ENCODE measurements around the gene PPP6R2. TPM values are rescaled to one million over a fixed set of nuclear protein-coding genes. Genes with fewer than 3 reads are reported as not detected.
A peak's percentile ranks its signal among the peaks of the same experiment; 100 is the strongest.

Gene PPP6R2
- total RNA-seq, 3 donors from 2014 or later (not counting 1 experiment from before 2014, with no cell fraction given), result 76.0 to 103 (median 78.1) TPM

- Mint-ChIP-seq H3K36me3 (no peaks in the 10 kb centered on the region), H3K4me1 (peaks cover 0 to 12% of the 10 kb centered on the region in 2 donors), H3K27ac (peak overlapping the region in 1 of 2 donors; percentile 51), H3K4me3 (peak overlapping the region; percentile 63), H3K9me3 (no peaks in the 10 kb centered on the region), H3K27me3 (ENCODE audit: low read depth in 2 of 2) (no peaks in the 10 kb centered on the region)
- no peaks in the 10 kb centered on the region for H3K27me3 ChIP-seq (ENCODE audit: control insufficient read depth, insufficient read depth, low read length)
- H3K4me3 ChIP-seq (ENCODE audit: low read length), result peak overlapping the region; percentile 56
- WGBS (ENCODE audit: insufficient coverage), result 0% methylated on average over 6 of the region's 9 CpGs
- TF ChIP-seq, protein P1, sequence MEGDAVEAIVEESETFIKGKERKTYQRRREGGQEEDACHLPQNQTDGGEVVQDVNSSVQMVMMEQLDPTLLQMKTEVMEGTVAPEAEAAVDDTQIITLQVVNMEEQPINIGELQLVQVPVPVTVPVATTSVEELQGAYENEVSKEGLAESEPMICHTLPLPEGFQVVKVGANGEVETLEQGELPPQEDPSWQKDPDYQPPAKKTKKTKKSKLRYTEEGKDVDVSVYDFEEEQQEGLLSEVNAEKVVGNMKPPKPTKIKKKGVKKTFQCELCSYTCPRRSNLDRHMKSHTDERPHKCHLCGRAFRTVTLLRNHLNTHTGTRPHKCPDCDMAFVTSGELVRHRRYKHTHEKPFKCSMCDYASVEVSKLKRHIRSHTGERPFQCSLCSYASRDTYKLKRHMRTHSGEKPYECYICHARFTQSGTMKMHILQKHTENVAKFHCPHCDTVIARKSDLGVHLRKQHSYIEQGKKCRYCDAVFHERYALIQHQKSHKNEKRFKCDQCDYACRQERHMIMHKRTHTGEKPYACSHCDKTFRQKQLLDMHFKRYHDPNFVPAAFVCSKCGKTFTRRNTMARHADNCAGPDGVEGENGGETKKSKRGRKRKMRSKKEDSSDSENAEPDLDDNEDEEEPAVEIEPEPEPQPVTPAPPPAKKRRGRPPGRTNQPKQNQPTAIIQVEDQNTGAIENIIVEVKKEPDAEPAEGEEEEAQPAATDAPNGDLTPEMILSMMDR (IDR thresholded peaks at IDR 0.05), result no peak
- H3K9me3 ChIP-seq (ENCODE audit: control insufficient read depth, insufficient read depth, low read length), result no peaks in the 10 kb centered on the region
- intact Hi-C loops (cut with micrococcal nuclease), result loop anchor here (2.0 to 5.0 kb wide), 3 partner anchors 17 to 91 kb away; partner anchors contain the start of genes DENND6B and MAPK11
- peaks cover 34% of the 10 kb centered on the region for H3K4me1 ChIP-seq (ENCODE audit: control insufficient read depth, insufficient read depth, low read length)
- peaks cover 3% of the 10 kb centered on the region for H3K36me3 ChIP-seq (ENCODE audit: control insufficient read depth, insufficient read depth, low read length)
- ATAC-seq, result peak in 2 of 3 donors; percentile 14 to 24
- no peak for DNase-seq
- H3K27ac ChIP-seq (ENCODE audit: low read length), result peak overlapping the region; percentile 42
Observed at GRCh38 chr22:50343541-50343935, 411 bp downstream of the PPP6R2 start.

- TF ChIP-seq, protein P1 (IDR thresholded peaks at IDR 0.05), result no peak
- ATAC-seq (no peak), DNase-seq (no peak)
- no peaks in the 10 kb centered on the region for H3K27me3 Mint-ChIP-seq (ENCODE audit: low read depth in 2 of 2)
- no peak overlapping the region for H3K27ac Mint-ChIP-seq
- intact Hi-C loops (cut with micrococcal nuclease), result no loop called here
- H3K9me3 Mint-ChIP-seq, result no peaks in the 10 kb centered on the region
- no peaks in the 10 kb centered on the region for H3K27me3 ChIP-seq (ENCODE audit: control insufficient read depth, insufficient read depth, low read length)
- peaks cover 3% of the 10 kb centered on the region for H3K36me3 ChIP-seq (ENCODE audit: control insufficient read depth, insufficient read depth, low read length)
- H3K9me3 ChIP-seq (ENCODE audit: control insufficient read depth, insufficient read depth, low read length), result no peaks in the 10 kb centered on the region
- 88% methylated on average over 8 of the region's 8 CpGs for WGBS (ENCODE audit: insufficient coverage)
- H3K36me3 Mint-ChIP-seq, result no peaks in the 10 kb centered on the region
- no peak overlapping the region for H3K4me3 Mint-ChIP-seq
- no peak overlapping the region for H3K4me3 ChIP-seq (ENCODE audit: low read length)
- H3K4me1 Mint-ChIP-seq, result peaks cover 0 to 9% of the 10 kb centered on the region in 2 donors
- H3K27ac ChIP-seq (ENCODE audit: low read length), result no peak overlapping the region
- H3K4me1 ChIP-seq (ENCODE audit: control insufficient read depth, insufficient read depth, low read length), result peaks cover 32% of the 10 kb centered on the region
Observed at GRCh38 chr22:50346470-50346869, 3.3 kb downstream of the PPP6R2 start.

DNA sequence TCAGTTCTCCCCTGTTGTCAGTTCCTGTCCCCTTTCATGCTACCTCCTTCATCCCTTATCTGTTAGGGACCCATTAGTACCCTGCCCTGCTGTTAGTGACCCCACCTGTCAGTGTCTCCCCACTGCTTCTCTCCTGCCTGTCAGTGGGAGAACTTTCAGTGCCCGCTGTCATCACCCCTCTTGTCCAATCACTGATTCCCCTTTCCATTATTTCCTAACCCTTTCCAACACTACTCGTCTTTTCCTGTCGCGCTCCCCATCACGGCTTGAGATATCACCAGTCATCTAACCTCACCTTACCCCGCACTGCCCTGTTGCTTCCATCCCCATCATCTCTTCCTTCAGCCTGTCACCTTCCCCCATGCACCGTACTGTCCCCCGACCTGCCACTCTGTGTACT lies 4.0 kb downstream of the PPP6R2 start:
- Mint-ChIP-seq H3K36me3 (no peaks in the 10 kb centered on the region), H3K4me3 (no peak overlapping the region), H3K4me1 (peaks cover 0 to 4% of the 10 kb centered on the region in 2 donors), H3K9me3 (no peaks in the 10 kb centered on the region), H3K27me3 (ENCODE audit: low read depth in 2 of 2) (no peaks in the 10 kb centered on the region), H3K27ac (no peak overlapping the region)
- DNase-seq (no peak), ATAC-seq (no peak)
- Histone ChIP-seq H3K27ac (ENCODE audit: low read length) (no peak overlapping the region), H3K36me3 (ENCODE audit: control insufficient read depth, insufficient read depth, low read length) (peaks cover 3% of the 10 kb centered on the region), H3K4me3 (ENCODE audit: low read length) (no peak overlapping the region), H3K4me1 (ENCODE audit: control insufficient read depth, insufficient read depth, low read length) (peaks cover 26% of the 10 kb centered on the region), H3K27me3 (ENCODE audit: control insufficient read depth, insufficient read depth, low read length) (no peaks in the 10 kb centered on the region), H3K9me3 (ENCODE audit: control insufficient read depth, insufficient read depth, low read length) (no peaks in the 10 kb centered on the region)
- 94% methylated on average over 8 of the region's 8 CpGs for WGBS (ENCODE audit: insufficient coverage)
- TF ChIP-seq, protein P1 (IDR thresholded peaks at IDR 0.05), result no peak
- intact Hi-C loops (cut with micrococcal nuclease), result no loop called here

DNA sequence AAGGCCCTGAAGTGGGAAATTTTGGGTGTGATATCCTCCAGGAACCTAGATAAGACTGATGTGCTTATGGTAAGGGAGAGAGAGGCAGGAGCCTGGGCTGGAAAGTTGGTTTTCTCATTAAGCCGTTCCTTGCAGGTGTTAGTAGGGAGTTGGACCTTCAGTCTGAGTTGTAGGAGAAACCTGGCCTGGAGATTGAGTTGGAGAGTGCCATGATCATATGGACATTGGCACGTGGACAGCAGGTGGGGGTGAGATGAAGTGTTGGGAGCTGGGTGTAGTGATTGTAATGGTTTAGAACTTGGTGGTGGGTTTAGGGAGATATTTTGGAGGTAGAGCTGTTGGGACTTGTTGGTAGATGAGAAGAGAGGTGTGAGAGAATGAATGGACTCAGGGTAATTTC lies 4.9 kb downstream of the PPP6R2 start:
- TF ChIP-seq, protein P1 (IDR thresholded peaks at IDR 0.05), result no peak
- Mint-ChIP-seq H3K4me1 (peaks cover 0 to 1% of the 10 kb centered on the region in 2 donors), H3K4me3 (no peak overlapping the region), H3K36me3 (no peaks in the 10 kb centered on the region), H3K9me3 (no peaks in the 10 kb centered on the region), H3K27ac (no peak overlapping the region), H3K27me3 (ENCODE audit: low read depth in 2 of 2) (no peaks in the 10 kb centered on the region)
- intact Hi-C loops (cut with micrococcal nuclease), result no loop called here
- DNase-seq, result no peak
- peaks cover 7% of the 10 kb centered on the region for H3K36me3 ChIP-seq (ENCODE audit: control insufficient read depth, insufficient read depth, low read length)
- H3K27me3 ChIP-seq (ENCODE audit: control insufficient read depth, insufficient read depth, low read length), result no peaks in the 10 kb centered on the region
- no peaks in the 10 kb centered on the region for H3K9me3 ChIP-seq (ENCODE audit: control insufficient read depth, insufficient read depth, low read length)
- no peak overlapping the region for H3K27ac ChIP-seq (ENCODE audit: low read length)
- H3K4me1 ChIP-seq (ENCODE audit: control insufficient read depth, insufficient read depth, low read length), result peaks cover 18% of the 10 kb centered on the region
- ATAC-seq, result no peak
- 80% methylated on average over 2 of the region's 2 CpGs for WGBS (ENCODE audit: insufficient coverage)
- H3K4me3 ChIP-seq (ENCODE audit: low read length), result no peak overlapping the region

Data from natural killer cell (primary cell).